ENCODE data around the gene UGT1A9. TPM values are rescaled to one million over a fixed set of nuclear protein-coding genes. Genes with fewer than 3 reads are reported as not detected.

Gene UGT1A9
- total RNA-seq, 6 experiments from 2014 or later = not detected

DNA sequence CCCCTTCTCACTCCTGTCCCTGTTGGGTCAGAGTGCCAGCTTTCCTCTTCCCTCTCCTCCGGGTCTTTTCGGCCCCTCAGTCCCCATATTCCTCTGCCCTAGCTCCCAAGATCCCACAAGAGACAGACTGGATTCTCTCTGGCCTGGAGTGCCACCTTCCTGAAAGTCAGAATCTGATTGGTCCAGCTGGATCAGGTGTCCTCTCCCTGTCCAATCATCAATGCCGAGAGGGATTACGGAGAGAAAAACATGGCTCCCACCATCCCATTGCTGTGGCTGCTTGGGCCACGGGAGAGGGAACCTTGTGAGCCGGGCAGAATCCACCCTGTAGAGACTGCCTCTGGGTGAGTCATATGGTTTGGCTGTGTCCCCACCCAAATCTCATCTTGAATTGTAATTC lies 103.7 kb downstream of the UGT1A9 start:
- peaks cover 5% of the 10 kb centered on the region for H3K27me3 Mint-ChIP-seq (ENCODE audit: insufficient read depth)
- H3K27ac Mint-ChIP-seq = no peak overlapping the region
- no peak overlapping the region for H3K4me3 Mint-ChIP-seq
- H3K4me1 Mint-ChIP-seq (ENCODE audit: low read depth) = no peaks in the 10 kb centered on the region
- TF ChIP-seq, protein P1, sequence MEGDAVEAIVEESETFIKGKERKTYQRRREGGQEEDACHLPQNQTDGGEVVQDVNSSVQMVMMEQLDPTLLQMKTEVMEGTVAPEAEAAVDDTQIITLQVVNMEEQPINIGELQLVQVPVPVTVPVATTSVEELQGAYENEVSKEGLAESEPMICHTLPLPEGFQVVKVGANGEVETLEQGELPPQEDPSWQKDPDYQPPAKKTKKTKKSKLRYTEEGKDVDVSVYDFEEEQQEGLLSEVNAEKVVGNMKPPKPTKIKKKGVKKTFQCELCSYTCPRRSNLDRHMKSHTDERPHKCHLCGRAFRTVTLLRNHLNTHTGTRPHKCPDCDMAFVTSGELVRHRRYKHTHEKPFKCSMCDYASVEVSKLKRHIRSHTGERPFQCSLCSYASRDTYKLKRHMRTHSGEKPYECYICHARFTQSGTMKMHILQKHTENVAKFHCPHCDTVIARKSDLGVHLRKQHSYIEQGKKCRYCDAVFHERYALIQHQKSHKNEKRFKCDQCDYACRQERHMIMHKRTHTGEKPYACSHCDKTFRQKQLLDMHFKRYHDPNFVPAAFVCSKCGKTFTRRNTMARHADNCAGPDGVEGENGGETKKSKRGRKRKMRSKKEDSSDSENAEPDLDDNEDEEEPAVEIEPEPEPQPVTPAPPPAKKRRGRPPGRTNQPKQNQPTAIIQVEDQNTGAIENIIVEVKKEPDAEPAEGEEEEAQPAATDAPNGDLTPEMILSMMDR (IDR thresholded peaks at IDR 0.05) = no peak
- DNase-seq = no peak
- no peaks in the 10 kb centered on the region for H3K36me3 Mint-ChIP-seq (ENCODE audit: low read depth)
- H3K9me3 Mint-ChIP-seq = peaks cover 17% of the 10 kb centered on the region

GRCh38 chr2:233778030-233778429 lies 106.3 kb downstream of the UGT1A9 start, which contains the start of gene MROH2A:
MROH2A (plus strand) TSS chr2:233778330; CDS start chr2:233779359, 1,029 bp downstream.
- TF ChIP-seq, protein P1 (IDR thresholded peaks at IDR 0.05) = no peak
- peaks cover 2% of the 10 kb centered on the region; the same call in 1 of the 2 replicates for H3K27me3 Mint-ChIP-seq (ENCODE audit: insufficient read depth)
- no peak for DNase-seq
- peaks cover 23% of the 10 kb centered on the region for H3K9me3 Mint-ChIP-seq
- H3K27ac Mint-ChIP-seq = no peak within 1 kb of the TSS
- H3K4me1 Mint-ChIP-seq (ENCODE audit: low read depth) = no peaks in the 10 kb centered on the region
- no peak within 1 kb of the TSS for H3K4me3 Mint-ChIP-seq
- H3K36me3 Mint-ChIP-seq (ENCODE audit: low read depth) = no peaks in the 10 kb centered on the region

- TF ChIP-seq, protein P1 (IDR thresholded peaks at IDR 0.05) = no peak
- peaks cover 26% of the 10 kb centered on the region for H3K9me3 Mint-ChIP-seq
- DNase-seq = no peak
- H3K27ac Mint-ChIP-seq = no peak overlapping the region
- no peak overlapping the region for H3K4me3 Mint-ChIP-seq
- H3K27me3 Mint-ChIP-seq (ENCODE audit: insufficient read depth) = peaks cover 2% of the 10 kb centered on the region; the same call in 1 of the 2 replicates
- no peaks in the 10 kb centered on the region for H3K36me3 Mint-ChIP-seq (ENCODE audit: low read depth)
- H3K4me1 Mint-ChIP-seq (ENCODE audit: low read depth) = no peaks in the 10 kb centered on the region
Observed at GRCh38 chr2:233779722-233780121, 108.0 kb downstream of the UGT1A9 start.

- no peak for DNase-seq
- TF ChIP-seq, protein P1 (IDR thresholded peaks at IDR 0.05) = no peak
- no peaks in the 10 kb centered on the region for H3K4me1 Mint-ChIP-seq (ENCODE audit: low read depth)
- no peak overlapping the region for H3K27ac Mint-ChIP-seq
- H3K36me3 Mint-ChIP-seq (ENCODE audit: low read depth) = no peaks in the 10 kb centered on the region
- no peak overlapping the region for H3K4me3 Mint-ChIP-seq
- peaks cover 21% of the 10 kb centered on the region for H3K9me3 Mint-ChIP-seq
- peaks cover 2% of the 10 kb centered on the region; the same call in 1 of the 2 replicates for H3K27me3 Mint-ChIP-seq (ENCODE audit: insufficient read depth)
Observed at GRCh38 chr2:233780771-233781170, 109.1 kb downstream of the UGT1A9 start.

DNA sequence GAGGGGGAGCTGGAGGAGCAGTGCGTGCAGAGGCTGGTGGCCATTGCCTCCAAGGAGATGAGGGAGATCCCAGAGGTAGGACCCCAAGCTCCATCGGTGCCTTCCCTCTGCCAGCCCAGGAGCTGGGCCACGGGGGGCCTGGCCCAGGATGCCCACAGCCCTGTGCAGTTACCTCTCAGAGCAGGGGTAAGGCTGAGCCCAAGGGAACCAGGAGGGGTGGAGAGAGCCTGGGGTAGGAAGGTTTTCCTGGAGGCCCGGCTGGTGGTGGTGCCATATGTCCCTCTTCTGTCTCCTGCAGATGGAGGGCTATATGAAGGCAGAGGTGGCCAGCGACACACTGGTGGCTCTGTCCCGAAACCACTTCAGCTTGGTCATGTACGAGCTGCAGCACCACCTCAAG lies 117.9 kb downstream of the UGT1A9 start:
- H3K36me3 Mint-ChIP-seq (ENCODE audit: low read depth) = no peaks in the 10 kb centered on the region
- no peak overlapping the region for H3K4me3 Mint-ChIP-seq
- H3K9me3 Mint-ChIP-seq = peaks cover 24% of the 10 kb centered on the region
- no peak for DNase-seq
- H3K27ac Mint-ChIP-seq = no peak overlapping the region
- peaks cover 6% of the 10 kb centered on the region; the same call in 1 of the 2 replicates for H3K27me3 Mint-ChIP-seq (ENCODE audit: insufficient read depth)
- no peaks in the 10 kb centered on the region for H3K4me1 Mint-ChIP-seq (ENCODE audit: low read depth)
- TF ChIP-seq, protein P1 (IDR thresholded peaks at IDR 0.05) = no peak
